ENCODE data around the gene GPC5.
"Not testable (repeated sequence)": the region's sequence is repeated elsewhere in the genome, so short reads cannot be mapped to it uniquely, and the experiment has no call there.

Gene GPC5

GRCh38 chr13:91878491-91878890 is 480.1 kb downstream of the GPC5 start:
- no peak for DNase-seq (ENCODE audit: low read depth in 2 of 2)

GRCh38 chr13:91879360-91879759 is 480.9 kb downstream of the GPC5 start:
- DNase-seq (ENCODE audit: low read depth in 2 of 2): no peak

DNA sequence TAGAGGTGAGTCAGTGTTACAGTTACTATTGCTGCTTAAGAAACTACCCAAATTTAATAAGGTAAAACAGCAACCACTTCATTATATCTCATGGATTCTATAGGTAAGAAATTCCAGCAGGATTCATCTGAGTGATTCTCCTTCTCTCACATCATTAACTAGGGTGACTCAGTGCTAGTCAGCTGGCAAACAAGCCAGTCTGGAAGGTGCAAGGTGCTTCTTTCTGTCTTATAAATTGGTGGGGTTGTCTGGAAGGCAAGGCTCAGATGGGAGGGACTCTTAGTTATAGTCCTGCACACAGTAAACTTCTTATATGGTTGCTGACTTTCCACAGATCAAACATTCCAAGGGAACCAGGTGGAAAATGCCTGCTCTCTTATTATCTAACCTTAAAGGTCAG is 484.5 kb downstream of the GPC5 start:
- no peak for DNase-seq (ENCODE audit: low read depth in 2 of 2)

DNA sequence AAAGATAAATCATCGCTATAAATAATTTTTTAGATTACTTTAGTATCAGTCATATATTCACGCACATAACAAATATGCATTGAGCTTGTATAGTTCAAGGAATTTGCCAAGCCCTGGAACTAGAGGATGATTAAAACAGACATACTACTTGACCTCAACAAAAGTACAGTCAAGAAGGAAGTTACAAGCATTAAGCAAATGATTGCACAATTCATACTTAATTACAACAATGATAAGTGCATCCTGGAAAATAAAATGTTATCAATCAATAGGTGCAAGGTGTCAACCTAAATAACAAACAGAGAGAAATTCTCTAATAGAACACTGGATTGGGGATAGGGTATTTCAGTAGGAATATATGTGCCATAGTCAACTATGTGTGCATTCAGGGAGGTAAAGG is 491.2 kb downstream of the GPC5 start:
- no peak for DNase-seq (ENCODE audit: low read depth in 2 of 2)

- no peak for DNase-seq (ENCODE audit: low read depth in 2 of 2)
Measured at GRCh38 chr13:91891141-91891540, 492.7 kb downstream of the GPC5 start.

DNA sequence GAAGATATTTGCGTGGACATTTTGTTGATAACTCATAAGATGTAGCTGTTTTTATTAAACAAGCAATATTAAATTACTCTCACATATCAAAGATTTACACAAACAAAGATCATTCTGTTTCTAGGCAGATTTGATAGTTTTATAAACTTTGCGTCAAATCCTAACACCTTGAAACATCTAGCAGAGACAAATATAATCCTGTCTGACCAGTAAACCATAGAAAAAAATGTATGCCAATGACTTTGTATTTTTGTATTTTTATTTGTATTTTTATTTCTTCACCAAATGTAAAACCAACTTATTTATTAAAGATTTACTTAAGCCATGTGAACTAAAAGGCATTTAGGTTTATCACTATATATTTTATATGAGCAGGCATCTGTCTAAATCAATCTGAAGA is 494.6 kb downstream of the GPC5 start:
- DNase-seq (ENCODE audit: low read depth in 2 of 2): no peak

DNA sequence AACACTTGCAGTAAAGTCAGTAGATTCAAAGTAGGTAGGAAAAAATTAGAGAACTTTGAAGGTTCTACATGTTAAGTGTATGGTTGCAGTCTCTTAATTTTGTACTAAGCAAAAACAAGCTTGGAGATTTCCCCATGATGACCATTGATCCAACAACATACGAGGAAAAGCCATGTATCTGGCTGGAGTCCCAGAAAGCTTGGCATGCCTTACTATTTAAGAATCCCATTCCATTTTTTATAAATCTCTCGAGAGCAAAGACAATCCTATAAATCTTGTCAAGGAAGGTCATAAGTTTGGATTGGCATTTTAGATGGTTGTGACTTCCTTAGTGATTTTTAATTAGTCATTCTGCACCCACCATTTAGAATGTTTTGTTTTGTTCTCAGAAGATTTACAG is 495.9 kb downstream of the GPC5 start:
- DNase-seq (ENCODE audit: low read depth in 2 of 2): no peak

GRCh38 chr13:91896547-91896946 is 498.1 kb downstream of the GPC5 start:
- no peak for DNase-seq (ENCODE audit: low read depth in 2 of 2)

- not testable (repeated sequence) for DNase-seq (ENCODE audit: low read depth in 2 of 2)
Measured at GRCh38 chr13:91898986-91899385, 500.6 kb downstream of the GPC5 start.

- DNase-seq (ENCODE audit: low read depth in 2 of 2): no peak
Measured at GRCh38 chr13:91902291-91902690, 503.9 kb downstream of the GPC5 start.

- no peak for DNase-seq (ENCODE audit: low read depth in 2 of 2)
Measured at GRCh38 chr13:91904005-91904404, 505.6 kb downstream of the GPC5 start.

GRCh38 chr13:91904597-91904996 is 506.2 kb downstream of the GPC5 start:
- no peak for DNase-seq (ENCODE audit: low read depth in 2 of 2)

GRCh38 chr13:91907398-91907797 is 509.0 kb downstream of the GPC5 start:
- no peak for DNase-seq (ENCODE audit: low read depth in 2 of 2)

GRCh38 chr13:91909617-91910016 is 511.2 kb downstream of the GPC5 start:
- DNase-seq (ENCODE audit: low read depth in 2 of 2): no peak

- no peak for DNase-seq (ENCODE audit: low read depth in 2 of 2)
Measured at GRCh38 chr13:91922969-91923592, 524.7 kb downstream of the GPC5 start.

DNA sequence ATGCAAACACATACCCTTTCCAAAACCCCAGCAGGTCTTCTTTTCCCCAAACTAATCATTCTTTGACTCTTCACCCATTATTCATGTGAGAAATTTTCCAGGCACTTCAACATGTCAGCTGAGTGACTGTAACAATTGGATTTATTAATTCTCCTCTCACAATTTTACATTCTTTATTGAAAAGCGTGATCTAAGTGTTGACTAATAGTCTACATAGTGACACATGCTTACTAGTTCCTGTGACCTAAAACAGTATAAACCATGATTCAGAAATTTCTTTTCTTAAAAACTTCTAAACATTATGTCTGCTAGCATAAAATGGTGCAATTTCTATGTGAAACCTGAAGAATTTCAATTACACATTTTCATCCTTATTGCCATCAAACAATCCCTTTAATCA is 532.3 kb downstream of the GPC5 start:
- no peak for DNase-seq (ENCODE audit: low read depth in 2 of 2)

- DNase-seq (ENCODE audit: low read depth in 2 of 2): no peak
Measured at GRCh38 chr13:91934354-91934753, 535.9 kb downstream of the GPC5 start.

- no peak for DNase-seq (ENCODE audit: low read depth in 2 of 2)
Measured at GRCh38 chr13:91946498-91947070, 548.2 kb downstream of the GPC5 start.

DNA sequence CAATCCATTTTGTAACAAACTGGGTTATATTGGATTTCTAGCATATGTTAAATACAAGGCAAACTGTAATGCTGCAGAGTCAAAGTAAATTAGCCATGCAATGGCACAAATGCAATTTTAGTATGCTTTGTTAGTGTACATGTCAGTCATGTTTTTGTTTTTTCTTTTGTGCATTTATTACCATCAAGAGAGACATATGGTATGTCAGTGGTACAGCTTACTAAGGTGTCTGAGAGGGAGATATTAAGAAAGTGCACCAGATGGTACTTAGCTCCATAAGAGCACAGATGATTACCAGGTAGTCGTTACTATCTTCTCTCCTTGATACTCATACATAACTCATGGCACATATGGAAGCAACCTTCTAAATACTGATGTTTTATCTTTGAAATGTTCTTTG is 550.3 kb downstream of the GPC5 start:
- DNase-seq (ENCODE audit: low read depth in 2 of 2): no peak

DNA sequence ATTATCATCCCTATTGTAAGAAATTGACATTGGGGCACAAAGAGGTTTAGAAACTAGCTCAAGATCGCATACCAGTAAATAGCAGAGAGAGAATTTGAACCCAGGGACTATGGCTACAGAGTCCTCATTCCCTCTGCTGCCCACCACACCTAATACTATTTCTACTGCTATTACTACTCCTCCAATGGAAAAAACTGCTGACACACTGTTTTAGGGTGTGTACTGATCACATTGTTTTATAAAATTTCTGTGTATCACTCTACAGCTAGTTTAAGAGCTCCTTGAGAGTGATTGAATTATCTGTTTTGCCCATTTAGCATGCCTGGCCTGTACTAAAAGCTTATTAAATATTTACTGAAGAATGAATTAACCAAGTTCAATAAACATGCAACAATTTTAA is 552.4 kb downstream of the GPC5 start:
- DNase-seq (ENCODE audit: low read depth in 2 of 2): no peak

DNA sequence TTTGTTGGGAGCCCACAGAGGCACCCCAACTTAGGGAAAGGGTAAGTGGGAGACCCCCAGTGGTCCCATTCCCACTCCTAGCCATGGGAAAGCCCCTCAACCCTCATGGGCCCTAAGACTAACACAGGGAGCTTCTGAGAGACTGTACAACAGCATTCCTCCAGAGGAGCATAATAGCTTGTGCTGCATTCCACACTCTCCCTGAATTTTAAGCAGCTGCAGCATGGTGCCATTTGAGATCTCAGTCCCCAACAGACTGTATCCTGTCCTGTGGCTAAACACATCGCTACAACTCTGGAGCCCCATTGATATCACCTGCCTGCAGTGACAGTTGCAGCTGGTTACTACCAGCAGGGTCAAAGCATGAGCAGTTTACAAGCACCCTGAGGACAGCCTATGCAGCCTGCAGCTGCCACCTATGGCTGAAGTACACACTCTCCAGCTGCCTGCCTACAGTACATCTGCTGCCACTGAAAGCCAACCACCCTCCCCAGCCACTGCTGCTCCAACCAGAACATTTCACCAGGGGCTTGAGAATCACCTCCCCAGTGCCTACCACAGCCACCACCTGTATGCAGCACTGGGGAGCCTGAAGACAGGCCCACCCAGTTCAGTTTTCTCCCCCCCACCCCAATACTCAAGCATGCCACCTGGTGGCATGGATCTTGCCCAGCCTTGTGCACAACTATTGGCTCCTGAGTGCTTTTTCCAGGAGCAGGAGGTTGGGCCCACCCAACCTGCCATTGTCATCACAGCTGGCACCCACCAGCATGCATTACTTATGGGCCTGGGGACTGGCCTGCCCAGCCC is 557.3 kb downstream of the GPC5 start:
- no peak for DNase-seq (ENCODE audit: low read depth in 2 of 2)

DNA sequence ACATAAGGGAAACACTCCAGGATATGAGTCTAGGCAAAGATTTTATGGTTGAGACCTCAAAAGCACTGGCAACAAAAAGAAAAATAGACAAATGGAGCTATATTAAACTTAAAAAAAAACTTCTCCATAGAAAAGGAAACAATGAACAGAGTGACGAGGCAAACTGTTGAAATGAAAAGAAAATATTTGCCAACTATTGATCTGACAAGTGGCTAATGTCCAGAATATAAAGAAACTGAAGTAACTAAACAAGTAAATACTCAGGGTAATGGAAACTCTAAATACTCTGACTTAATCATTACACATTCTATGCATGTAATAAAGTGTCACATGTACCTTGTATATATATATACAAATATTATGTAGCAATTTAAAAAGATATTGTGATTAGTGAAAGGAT is 562.5 kb downstream of the GPC5 start:
- DNase-seq (ENCODE audit: low read depth in 2 of 2): no peak

DNA sequence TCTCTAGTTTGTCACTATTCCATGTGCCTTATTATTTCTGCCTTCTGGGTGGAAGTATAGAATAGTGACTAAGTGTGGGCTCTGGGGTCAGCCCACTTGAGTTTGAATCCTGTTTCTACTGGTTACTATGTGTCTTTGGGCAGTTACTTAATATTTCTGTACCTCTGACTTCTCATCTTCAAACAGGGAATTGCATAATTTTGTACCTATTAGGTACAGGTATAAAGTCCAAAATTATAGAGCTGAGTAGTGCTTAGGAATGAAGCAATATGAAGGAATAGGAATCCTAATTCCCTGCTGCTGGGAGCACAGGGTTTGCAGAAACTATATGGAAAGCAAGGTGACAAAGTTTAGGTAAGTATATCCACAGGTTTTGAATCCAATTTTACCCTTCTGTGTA is 564.5 kb downstream of the GPC5 start:
- DNase-seq (ENCODE audit: low read depth in 2 of 2): no peak
